Measurements from ENCODE around the gene PCSK6. TPM values are rescaled to one million over a fixed set of nuclear protein-coding genes. Genes with fewer than 3 reads are reported as not detected.

PCSK6 gene
- total and polyA plus RNA-seq, 2 of the 8 experiments (the other 6 are each of a cell fraction or from before 2014, with no cell fraction given): 1.9 to 4.0 TPM

- peaks cover 0 to 3% (median 0%) of the 10 kb centered on the region in 4 experiments; a peak in 1 of 7 replicates for H3K4me1 ChIP-seq (replicated peaks in 1 of 4; ENCODE audit: control insufficient read depth in 3 of 4, insufficient read depth in 4 of 4, low read length in 3 of 4)
- no peak overlapping the region for H2AK5ac ChIP-seq (ENCODE audit: low read depth, low read length)
- H4K91ac ChIP-seq (replicated peaks; ENCODE audit: insufficient read length, low read length): no peak overlapping the region
- no peaks in the 10 kb centered on the region for H3K36me3 ChIP-seq (ENCODE audit: control insufficient read depth in 2 of 4, insufficient read depth in 4 of 4, low read length in 3 of 4)
- no peak overlapping the region for H3K14ac ChIP-seq (ENCODE audit: insufficient read length)
- H3K27ac ChIP-seq (ENCODE audit: low read depth, low read length): no peak overlapping the region
- no peaks in the 10 kb centered on the region for H4K20me1 ChIP-seq (replicated peaks in 1 of 2; ENCODE audit: control insufficient read depth in 1 of 2, insufficient read depth in 2 of 2, low read length in 2 of 2)
- H3K4me3 ChIP-seq (ENCODE audit: extremely low read depth in 1 of 4, insufficient read depth in 2 of 4, low read depth in 3 of 4, low read length in 4 of 4): no peak overlapping the region
- 57% methylated on average over 21 of the region's 21 CpGs; no CpG with 5 or more reads in 1 of the 2 experiments for WGBS, 2 experiments (ENCODE audit: extremely low coverage in 1 of 2, insufficient coverage in 1 of 2, insufficient read length in 1 of 2, insufficient replicate concordance in 2 of 2, low coverage in 1 of 2, low lambda C conversion rate in 2 of 2, missing lambda C conversion rate in 1 of 2)
- no peaks in the 10 kb centered on the region; a peak in 1 of 7 replicates for H3K27me3 ChIP-seq (replicated peaks in 1 of 4; ENCODE audit: control insufficient read depth in 3 of 4, extremely low read depth in 1 of 4, insufficient read depth in 3 of 4, low read length in 3 of 4)
- no peak overlapping the region; a peak in 1 of 4 replicates for H3K4me2 ChIP-seq (ENCODE audit: insufficient read depth in 1 of 2, low read depth in 2 of 2, low read length in 2 of 2)
- DNase-seq (ENCODE audit: low read depth in 1 of 2, low spot score in 2 of 2) (peak in 1 of 2 experiments; percentile 71), FAIRE-seq (no peak)
- no peak overlapping the region for H4K8ac ChIP-seq (ENCODE audit: extremely low read depth, insufficient read depth, low read length)
- no peaks in the 10 kb centered on the region for H3K79me1 ChIP-seq (ENCODE audit: low read depth, low read length)
- H2BK15ac ChIP-seq (ENCODE audit: low read length): no peak overlapping the region
- no peak overlapping the region for H3K4ac ChIP-seq (replicated peaks; ENCODE audit: insufficient read length, low read depth, low read length)
- H2AFZ ChIP-seq (ENCODE audit: low read length): peak overlapping the region; percentile 42; the same call in 1 of the 2 replicates
- no peak overlapping the region for H3K56ac ChIP-seq (replicated peaks; ENCODE audit: insufficient read length, low read depth, low read length)
- ChIA-PET CTCF (ENCODE audit: partially characterized antibody) (interaction anchor here (0.7 to 8.6 kb wide), 50 partner anchors 8 to 337 kb away, joined by 3 to 94 read pairs (median 4); no protein-coding TSS in a partner anchor), POLR2A (ENCODE audit: partially characterized antibody) (interaction anchor here (1.5 kb wide), 1 partner anchor 11 kb away, joined by 5 read pairs; no protein-coding TSS in a partner anchor)
- H3K18ac ChIP-seq (ENCODE audit: extremely low read depth, low read length): no peak overlapping the region
- no peak overlapping the region for H2BK120ac ChIP-seq (replicated peaks; ENCODE audit: low read depth, low read length)
- H3K9me3 ChIP-seq (ENCODE audit: insufficient read depth in 2 of 2, low read depth in 1 of 2, low read length in 1 of 2): no peaks in the 10 kb centered on the region
- no peak overlapping the region for H2BK5ac ChIP-seq (ENCODE audit: low read depth, low read length)
- H3K23me2 ChIP-seq (ENCODE audit: low read depth, low read length): no peaks in the 10 kb centered on the region
- no peak overlapping the region for H3K9ac ChIP-seq (replicated peaks in 1 of 4; ENCODE audit: extremely low read depth in 1 of 4, low read depth in 3 of 4, low read length in 3 of 4)
- no peak overlapping the region for H3K23ac ChIP-seq (ENCODE audit: insufficient read length)
- H2BK12ac ChIP-seq (ENCODE audit: low read depth, low read length): no peak overlapping the region
- H4K5ac ChIP-seq (ENCODE audit: insufficient read length, low read depth, low read length): no peak overlapping the region
- no peak overlapping the region for H2BK20ac ChIP-seq (ENCODE audit: low read length)
- no peaks in the 10 kb centered on the region for H3K79me2 ChIP-seq (ENCODE audit: control insufficient read depth in 1 of 2, insufficient read depth in 2 of 2, low read length in 2 of 2)
- no peak for TF ChIP-seq SIN3A (conservative IDR thresholded peaks at IDR 0.05 in 1 of 2, IDR thresholded peaks at IDR 0.05 in 1 of 2; ENCODE audit: low read depth in 1 of 2, low read length in 2 of 2)
- no peak for TF ChIP-seq KDM1A (IDR thresholded peaks at IDR 0.05; ENCODE audit: borderline replicate concordance, low read length)
- no peak for TF ChIP-seq NRF1 (IDR thresholded peaks at IDR 0.05; ENCODE audit: low read depth, low read length)
These were observed 168.9 kb downstream of the PCSK6 start for GRCh38 chr15:101320501-101321052.

Measured in H1 (cell line).